Cardiac muscle cell (in vitro differentiated cells and primary cell): ENCODE data around the gene ACOX3. TPM values are rescaled to one million over a fixed set of nuclear protein-coding genes. Genes with fewer than 3 reads are reported as not detected.
"Not testable (repeated sequence)": the region's sequence is repeated elsewhere in the genome, so short reads cannot be mapped to it uniquely, and the experiment has no call there.

Experiments used
- DNase-seq, 2 donors: peaks; one replicate each; pipeline versions ENCODE4 v3.0.0 to v3.0.0-alpha.2; 2010 to 2017; ENCODE audit warnings: low read depth in 1 of 2, low spot score in 1 of 2
- H3K27ac ChIP-seq: fragments of 200-600 bp; sonication (generic); 2 replicates; pipeline ENCODE4 v1.5.1; 2016
- H3K27me3 ChIP-seq: fragments of 200-600 bp; sonication (generic); 2 replicates; pipeline ENCODE4 v1.6.0; 2016; ENCODE audit warnings: control low read depth
- H3K36me3 ChIP-seq: fragments of 200-600 bp; sonication (generic); 2 replicates; pipeline ENCODE4 v1.5.1; 2016; ENCODE audit warnings: control low read depth
- H3K4me1 ChIP-seq: fragments of 200-600 bp; sonication (generic); 2 replicates; pipeline ENCODE4 v1.8.1; 2017; ENCODE audit warnings: low read depth, mild to moderate bottlenecking, mixed run types
- H3K4me3 ChIP-seq: fragments of 200-600 bp; sonication (generic); 2 replicates; pipeline ENCODE4 v1.5.1; 2016; ENCODE audit warnings: mild to moderate bottlenecking
- H3K9me3 ChIP-seq: fragments of 200-600 bp; sonication (generic); 2 replicates; pipeline ENCODE4 v1.5.1; 2017; ENCODE audit warnings: low read depth, mild to moderate bottlenecking, control low read depth
- polyA plus RNA-seq: library from polyadenylated mRNA; unstranded; fragments of >200 nt; fragmentation: Nextera tagmentation; extraction: Ambion mirVana; gene quantifications from 2 replicates; pipeline ENCODE4 v1.2.1, GENCODE V29; 2016
- total RNA-seq: library from RNA; depleted of rRNA; stranded (reverse); fragments of >200 nt; gene quantifications from 2 replicates; pipeline ENCODE4 v1.2.3, GENCODE V29; 2016
- TF ChIP-seq, protein P1 (sequence below): IDR thresholded peaks from 2 replicates; pipeline ENCODE4 v1.5.1; 2012; ENCODE audit warnings: low read depth, mild to moderate bottlenecking, low read length

ACOX3 gene
- 26.5 and 38.7 TPM in 2 replicates for total RNA-seq
- 19.1 and 31.0 TPM in 2 replicates for polyA plus RNA-seq

DNA sequence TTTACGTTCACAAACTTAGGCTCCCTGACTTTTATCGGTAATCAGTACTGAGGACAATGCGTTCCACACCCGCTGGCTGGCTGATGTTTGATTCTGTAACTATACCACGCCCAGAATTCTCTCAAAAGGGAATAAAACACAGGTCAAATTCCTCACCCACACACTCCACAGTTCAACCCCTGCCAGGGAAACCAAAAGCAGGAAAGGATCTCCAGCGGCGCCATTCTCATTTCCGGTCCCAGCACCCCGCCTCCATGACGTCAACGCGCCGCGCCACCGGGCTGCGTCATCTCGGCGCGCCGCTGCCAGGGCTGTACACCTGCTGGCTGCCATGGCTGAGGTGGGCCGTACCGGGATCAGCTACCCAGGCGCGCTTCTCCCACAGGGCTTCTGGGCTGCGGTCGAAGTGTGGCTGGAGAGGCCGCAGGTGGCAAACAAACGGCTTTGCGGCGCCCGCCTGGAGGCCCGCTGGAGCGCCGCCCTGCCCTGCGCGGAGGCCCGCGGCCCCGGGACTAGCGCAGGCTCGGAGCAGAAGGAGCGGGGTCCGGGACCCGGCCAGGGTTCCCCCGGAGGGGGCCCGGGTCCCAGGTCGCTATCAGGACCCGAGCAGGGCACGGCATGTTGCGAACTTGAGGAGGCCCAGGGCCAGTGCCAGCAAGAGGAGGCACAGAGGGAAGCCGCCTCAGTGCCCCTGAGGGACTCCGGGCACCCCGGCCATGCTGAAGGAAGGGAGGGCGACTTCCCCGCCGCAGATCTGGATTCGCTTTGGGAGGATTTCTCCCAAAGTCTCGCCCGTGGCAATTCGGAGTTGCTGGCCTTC, at the start of gene ACOX3, which contains the start of gene TRMT44:
Gene ACOX3, minus strand, starts transcription at position 232 of the 820 bp plus-strand sequence. CDS start 24,202 bp downstream, outside the sequence.
Gene TRMT44, plus strand, starts transcription at position 286 of the 820 bp plus-strand sequence. Its CDS starts 46 bp downstream, at position 332.
- TF ChIP-seq, protein P1, sequence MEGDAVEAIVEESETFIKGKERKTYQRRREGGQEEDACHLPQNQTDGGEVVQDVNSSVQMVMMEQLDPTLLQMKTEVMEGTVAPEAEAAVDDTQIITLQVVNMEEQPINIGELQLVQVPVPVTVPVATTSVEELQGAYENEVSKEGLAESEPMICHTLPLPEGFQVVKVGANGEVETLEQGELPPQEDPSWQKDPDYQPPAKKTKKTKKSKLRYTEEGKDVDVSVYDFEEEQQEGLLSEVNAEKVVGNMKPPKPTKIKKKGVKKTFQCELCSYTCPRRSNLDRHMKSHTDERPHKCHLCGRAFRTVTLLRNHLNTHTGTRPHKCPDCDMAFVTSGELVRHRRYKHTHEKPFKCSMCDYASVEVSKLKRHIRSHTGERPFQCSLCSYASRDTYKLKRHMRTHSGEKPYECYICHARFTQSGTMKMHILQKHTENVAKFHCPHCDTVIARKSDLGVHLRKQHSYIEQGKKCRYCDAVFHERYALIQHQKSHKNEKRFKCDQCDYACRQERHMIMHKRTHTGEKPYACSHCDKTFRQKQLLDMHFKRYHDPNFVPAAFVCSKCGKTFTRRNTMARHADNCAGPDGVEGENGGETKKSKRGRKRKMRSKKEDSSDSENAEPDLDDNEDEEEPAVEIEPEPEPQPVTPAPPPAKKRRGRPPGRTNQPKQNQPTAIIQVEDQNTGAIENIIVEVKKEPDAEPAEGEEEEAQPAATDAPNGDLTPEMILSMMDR, result no peak
- Histone ChIP-seq H3K36me3 (no peaks in the 10 kb centered on the region), H3K27me3 (no peaks in the 10 kb centered on the region), H3K9me3 (no peaks in the 10 kb centered on the region), H3K4me1 (peaks cover 50% of the 10 kb centered on the region), H3K27ac (peak within 1 kb of the TSS; percentile 91), H3K4me3 (peak within 1 kb of the TSS; percentile 95)
- peak; percentile 88 to 96 for DNase-seq

DNA sequence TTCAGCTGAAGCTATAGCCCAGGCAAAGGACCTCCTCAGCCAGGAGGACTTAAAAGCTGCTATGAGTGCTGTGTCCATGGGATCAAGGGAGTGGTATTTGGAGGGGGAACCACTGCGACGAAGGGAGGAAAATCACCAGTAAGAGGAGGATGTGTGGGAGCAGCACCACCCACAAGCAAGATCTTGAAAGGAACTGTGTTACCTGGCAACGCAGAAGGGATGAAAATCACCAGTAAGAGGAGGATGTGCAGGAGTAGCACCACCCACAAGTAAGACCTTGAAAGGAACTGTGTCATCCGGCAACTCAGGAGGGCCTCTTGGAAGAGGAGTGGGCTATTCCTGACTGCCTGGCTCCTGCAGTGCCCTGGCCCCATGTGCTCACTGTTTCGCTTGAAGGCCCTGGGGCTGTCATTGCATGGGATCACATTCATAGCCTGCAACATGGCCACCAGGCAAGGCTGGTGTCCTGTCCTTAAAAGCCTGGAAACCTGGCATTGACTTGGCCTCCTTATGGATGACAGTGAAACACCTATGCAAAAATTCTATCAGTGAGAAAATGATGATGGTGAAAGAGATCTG, 48.4 kb upstream of the ACOX3 start:
- Histone ChIP-seq H3K9me3 (no peaks in the 10 kb centered on the region), H3K4me3 (no peak overlapping the region), H3K36me3 (no peaks in the 10 kb centered on the region), H3K27ac (no peak overlapping the region), H3K4me1 (no peaks in the 10 kb centered on the region), H3K27me3 (no peaks in the 10 kb centered on the region)
- no peak for DNase-seq
- TF ChIP-seq, protein P1, result no peak

DNA sequence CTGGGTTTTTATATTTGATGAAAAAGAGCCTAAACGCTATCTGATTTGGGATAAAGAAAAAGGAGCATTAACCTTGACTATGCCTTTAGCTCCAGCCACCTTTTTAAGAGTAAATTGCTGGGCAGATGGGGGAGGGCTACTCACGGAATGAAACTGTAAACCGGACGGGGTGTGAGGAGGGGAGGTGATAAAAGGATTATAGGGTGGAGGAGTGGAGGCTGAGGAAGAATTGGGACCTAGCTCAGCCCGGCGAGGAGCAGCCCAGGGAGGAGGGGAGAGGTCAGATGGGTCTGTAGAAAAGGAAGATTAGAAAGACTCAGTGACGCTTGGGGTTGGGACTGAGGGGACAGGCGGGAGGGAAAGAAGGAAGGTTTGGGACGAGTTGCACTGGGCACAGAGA, 46.1 kb upstream of the ACOX3 start:
- not testable (repeated sequence) for H3K9me3 ChIP-seq, H3K27me3 ChIP-seq, H3K4me3 ChIP-seq, DNase-seq, H3K36me3 ChIP-seq, H3K27ac ChIP-seq, H3K4me1 ChIP-seq

DNA sequence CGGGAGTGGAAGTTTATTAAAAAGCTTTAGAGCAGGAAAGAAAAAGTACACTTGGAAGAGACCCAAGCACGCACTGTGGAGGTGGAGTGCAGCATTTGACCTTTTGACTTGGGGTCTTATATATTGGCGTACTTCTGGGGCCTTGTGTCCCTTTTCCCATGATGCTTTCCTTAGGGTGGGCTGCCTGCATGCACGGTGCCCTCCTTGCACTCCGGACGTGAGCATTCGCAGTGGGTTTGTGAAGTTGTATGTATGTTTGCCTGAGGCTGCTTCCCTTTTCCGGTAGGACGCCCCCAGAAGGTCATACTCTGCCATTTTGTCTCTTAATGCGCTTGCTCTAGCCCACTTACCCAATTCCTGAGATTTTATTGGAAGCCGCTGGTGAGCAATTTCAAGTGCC, 39.7 kb upstream of the ACOX3 start:
- H3K27ac ChIP-seq, result no peak overlapping the region
- H3K4me1 ChIP-seq, result no peaks in the 10 kb centered on the region
- no peaks in the 10 kb centered on the region for H3K9me3 ChIP-seq
- no peaks in the 10 kb centered on the region for H3K27me3 ChIP-seq
- TF ChIP-seq, protein P1, result no peak
- H3K4me3 ChIP-seq, result no peak overlapping the region
- H3K36me3 ChIP-seq, result peaks cover 8% of the 10 kb centered on the region
- DNase-seq, result no peak

DNA sequence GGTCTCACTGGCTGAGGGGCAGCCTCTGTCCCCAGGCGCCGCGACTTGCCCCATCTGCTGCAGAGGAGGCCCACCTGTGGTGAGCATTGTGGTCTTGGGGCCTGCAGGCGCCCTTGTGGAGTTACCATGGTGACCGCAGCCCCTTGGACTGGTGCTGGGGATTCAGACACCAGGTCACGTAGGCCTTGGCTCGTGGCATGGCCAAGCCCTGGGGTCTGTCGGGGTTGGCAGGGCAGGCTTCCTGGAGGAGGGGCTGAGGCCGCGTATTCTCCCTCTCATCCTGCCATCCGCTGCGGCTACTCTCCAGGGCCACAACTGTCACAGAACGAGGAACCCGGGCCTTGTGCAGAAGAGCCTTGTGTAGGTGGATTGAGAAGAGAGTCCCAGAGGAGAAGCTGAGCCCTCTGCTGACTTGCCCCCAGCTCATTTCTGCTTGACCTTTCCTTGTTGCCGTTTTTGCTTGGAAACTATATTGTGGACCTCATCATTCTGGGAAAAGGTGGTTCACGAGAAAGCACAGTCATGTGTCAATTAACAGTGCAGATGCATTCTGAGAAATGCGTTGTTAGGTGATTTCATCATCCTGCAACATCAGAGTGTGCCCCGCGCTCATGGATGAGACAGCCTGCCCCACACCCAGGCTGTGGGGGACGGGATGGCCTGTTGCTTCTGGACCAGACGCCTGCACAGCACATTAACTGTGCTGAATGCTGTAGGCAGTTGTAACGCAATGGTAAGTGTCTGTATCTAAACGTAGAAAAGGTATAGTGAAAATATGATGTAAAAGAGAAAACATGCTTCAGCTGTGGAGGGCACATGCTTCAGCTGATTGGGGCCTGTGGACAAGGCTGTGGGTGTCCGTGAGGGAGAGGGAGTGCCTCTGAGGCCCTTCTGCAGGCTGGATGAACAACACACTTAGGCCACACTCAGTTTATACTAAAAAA, 38.5 kb upstream of the ACOX3 start:
- Histone ChIP-seq H3K27me3 (no peaks in the 10 kb centered on the region), H3K9me3 (no peaks in the 10 kb centered on the region), H3K4me3 (no peak overlapping the region), H3K4me1 (no peaks in the 10 kb centered on the region), H3K27ac (no peak overlapping the region), H3K36me3 (peaks cover 8% of the 10 kb centered on the region)
- TF ChIP-seq, protein P1, result no peak
- DNase-seq, result peak in 1 of 2 donors; percentile 12
